Esophagus muscularis mucosa (tissue), 3 donors: Measurements from ENCODE around the gene PGF.

Experiments
- POLR2A ChIP-seq: fragments of 450-650 bp; IDR thresholded peaks from one replicate; pipeline ENCODE4 v1.6.1; 2017; ENCODE audit warnings: antibody characterized with exemption, moderate library complexity, mild to moderate bottlenecking, low read depth
- TF ChIP-seq, protein P1 (sequence below), 3 experiments: fragments of 200-600 bp in 2 of 3; fragments of 450-650 bp in 1 of 3; sonication (generic) in 2 of 3; IDR thresholded peaks; one replicate each; pipeline ENCODE4 v1.5.1; 2017 to 2019; ENCODE audit warnings: antibody characterized with exemption in 3 of 3, mild to moderate bottlenecking in 2 of 3, moderate library complexity in 1 of 3

GRCh38 chr14:74952180-74952665 lies 3.2 kb downstream of the PGF start:
- TF ChIP-seq, protein P1, sequence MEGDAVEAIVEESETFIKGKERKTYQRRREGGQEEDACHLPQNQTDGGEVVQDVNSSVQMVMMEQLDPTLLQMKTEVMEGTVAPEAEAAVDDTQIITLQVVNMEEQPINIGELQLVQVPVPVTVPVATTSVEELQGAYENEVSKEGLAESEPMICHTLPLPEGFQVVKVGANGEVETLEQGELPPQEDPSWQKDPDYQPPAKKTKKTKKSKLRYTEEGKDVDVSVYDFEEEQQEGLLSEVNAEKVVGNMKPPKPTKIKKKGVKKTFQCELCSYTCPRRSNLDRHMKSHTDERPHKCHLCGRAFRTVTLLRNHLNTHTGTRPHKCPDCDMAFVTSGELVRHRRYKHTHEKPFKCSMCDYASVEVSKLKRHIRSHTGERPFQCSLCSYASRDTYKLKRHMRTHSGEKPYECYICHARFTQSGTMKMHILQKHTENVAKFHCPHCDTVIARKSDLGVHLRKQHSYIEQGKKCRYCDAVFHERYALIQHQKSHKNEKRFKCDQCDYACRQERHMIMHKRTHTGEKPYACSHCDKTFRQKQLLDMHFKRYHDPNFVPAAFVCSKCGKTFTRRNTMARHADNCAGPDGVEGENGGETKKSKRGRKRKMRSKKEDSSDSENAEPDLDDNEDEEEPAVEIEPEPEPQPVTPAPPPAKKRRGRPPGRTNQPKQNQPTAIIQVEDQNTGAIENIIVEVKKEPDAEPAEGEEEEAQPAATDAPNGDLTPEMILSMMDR (IDR thresholded peaks at IDR 0.05), result no peak
- TF ChIP-seq POLR2A, result no peak
